GM18526 (cell line): Measurements from ENCODE around the gene GH2.
A peak's percentile ranks its signal among the peaks of the same experiment; 100 is the strongest.
"Not testable (repeated sequence)": the region's sequence is repeated elsewhere in the genome, so short reads cannot be mapped to it uniquely, and the experiment has no call there.

Source experiments
- POLR2A ChIP-seq: IDR thresholded peaks from 3 replicates; pipeline ENCODE4 v1.6.1; 2011; ENCODE audit not compliant: insufficient read length; ENCODE audit errors: extremely low read depth

Gene GH2

DNA sequence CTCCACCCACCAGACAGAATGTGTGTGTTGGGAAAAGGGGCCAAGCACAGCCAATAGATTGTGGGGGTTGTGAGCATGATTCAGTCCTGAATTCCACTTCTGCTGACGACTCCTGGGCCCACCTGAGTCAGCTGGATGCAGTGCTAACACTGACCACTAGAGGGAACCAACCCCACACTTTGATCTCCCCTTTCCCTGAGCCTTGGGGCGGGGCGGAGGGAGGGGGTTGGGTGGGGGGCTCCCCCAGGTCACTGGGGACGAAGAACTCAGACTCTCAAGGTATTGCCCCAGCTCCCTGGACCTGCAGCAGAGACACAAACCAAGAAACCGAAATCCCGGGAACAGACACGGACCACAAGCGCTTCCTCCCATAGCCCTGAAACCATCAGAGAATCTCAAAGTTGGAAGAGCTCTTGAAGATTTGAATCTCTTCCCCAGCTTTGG is 29.9 kb upstream of the GH2 start:
- TF ChIP-seq POLR2A, result no peak

DNA sequence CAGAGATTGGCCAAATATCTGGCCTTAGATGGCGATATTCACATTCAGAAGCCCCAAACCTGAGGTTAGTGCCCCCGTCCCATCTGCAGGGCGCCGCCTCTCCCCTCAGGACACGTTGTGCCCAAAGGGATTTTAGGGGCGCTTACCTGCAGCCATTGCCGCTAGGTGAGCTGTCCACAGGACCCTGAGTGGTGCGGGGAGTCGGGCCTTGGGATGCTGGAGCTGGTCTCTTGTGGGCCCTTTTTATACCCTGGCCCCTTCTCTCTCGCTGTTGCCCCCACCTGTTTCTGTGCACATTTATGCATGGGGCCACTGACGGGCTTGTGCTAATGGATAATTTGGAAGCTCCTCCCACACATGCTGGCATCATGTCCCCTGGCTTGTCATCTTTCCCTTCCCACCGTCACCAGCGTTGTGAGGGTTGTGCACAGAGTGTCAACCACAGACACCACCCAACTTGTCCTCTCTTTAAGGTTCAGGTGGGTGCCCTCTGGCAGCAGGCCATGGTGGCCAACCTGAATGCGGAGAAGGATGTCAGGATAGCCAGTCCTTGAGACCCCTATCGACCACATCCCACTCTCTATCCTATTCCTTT is 29.4 kb upstream of the GH2 start, which contains the start of gene CSHL1:
Gene CSHL1, minus strand, starts transcription at position 218 of the 595 bp plus-strand sequence. Its CDS starts 62 bp downstream, at position 156.
- TF ChIP-seq POLR2A, result no peak

- TF ChIP-seq POLR2A, result no peak
These were observed 28.4 kb upstream of the GH2 start for GRCh38 chr17:63910096-63910495.

- not testable (repeated sequence) for TF ChIP-seq POLR2A
These were observed 15.0 kb upstream of the GH2 start, which contains the start of gene CSH1 for GRCh38 chr17:63896524-63897354. TSS of gene CSH1 (minus strand) at chr17:63896574. CDS start at chr17:63896511, 63 bp downstream.

DNA sequence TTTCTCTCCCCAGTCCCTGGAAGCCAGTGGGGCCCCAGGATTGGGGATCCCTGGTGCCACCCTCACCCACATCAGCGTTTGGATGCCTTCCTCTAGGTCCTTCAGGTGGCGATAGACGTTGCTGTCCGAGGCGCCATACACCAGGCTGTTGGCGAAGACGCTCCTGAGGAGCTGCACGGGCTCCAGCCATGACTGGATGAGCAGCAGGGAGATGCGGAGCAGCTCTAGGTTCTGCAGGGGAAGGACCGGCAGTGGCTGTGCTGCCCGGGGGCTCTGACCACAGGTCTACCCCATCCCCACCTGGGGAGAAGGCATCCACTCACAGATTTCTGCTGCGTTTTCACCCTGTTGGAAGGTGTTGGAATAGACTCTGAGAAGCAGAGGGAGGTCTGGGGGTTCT is 1.0 kb downstream of the GH2 start:
- no peak for TF ChIP-seq POLR2A

DNA sequence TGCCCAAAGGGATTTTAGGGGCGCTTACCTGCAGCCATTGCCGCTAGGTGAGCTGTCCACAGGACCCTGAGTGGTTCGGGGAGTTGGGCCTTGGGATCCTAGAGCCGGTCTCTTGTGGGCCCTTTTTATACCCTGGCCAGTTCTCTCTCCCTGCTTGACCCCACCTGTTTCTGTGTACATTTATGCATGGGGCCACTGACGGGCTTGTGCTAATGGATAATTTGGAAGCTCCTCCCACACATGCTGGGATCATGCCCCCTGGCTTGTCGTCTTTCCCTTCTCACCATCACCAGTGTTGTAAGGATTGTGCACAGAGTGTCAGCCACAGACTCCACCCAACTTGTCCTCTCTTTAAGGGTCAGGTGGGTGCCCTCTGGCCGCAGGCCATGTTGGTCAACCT is 8.2 kb downstream of the GH2 start, which contains the start of gene CSH2:
Gene CSH2, minus strand, starts transcription at position 101 of the 400 bp plus-strand sequence. Its CDS starts 63 bp downstream, at position 38.
- TF ChIP-seq POLR2A, result not testable (repeated sequence)

- TF ChIP-seq POLR2A, result no peak
These were observed 22.5 kb downstream of the GH2 start for GRCh38 chr17:63859257-63859656.

- TF ChIP-seq POLR2A, result no peak
These were observed 26.6 kb downstream of the GH2 start for GRCh38 chr17:63855185-63855584.

GRCh38 chr17:63854709-63855108 is 27.0 kb downstream of the GH2 start:
- TF ChIP-seq POLR2A, result no peak

DNA sequence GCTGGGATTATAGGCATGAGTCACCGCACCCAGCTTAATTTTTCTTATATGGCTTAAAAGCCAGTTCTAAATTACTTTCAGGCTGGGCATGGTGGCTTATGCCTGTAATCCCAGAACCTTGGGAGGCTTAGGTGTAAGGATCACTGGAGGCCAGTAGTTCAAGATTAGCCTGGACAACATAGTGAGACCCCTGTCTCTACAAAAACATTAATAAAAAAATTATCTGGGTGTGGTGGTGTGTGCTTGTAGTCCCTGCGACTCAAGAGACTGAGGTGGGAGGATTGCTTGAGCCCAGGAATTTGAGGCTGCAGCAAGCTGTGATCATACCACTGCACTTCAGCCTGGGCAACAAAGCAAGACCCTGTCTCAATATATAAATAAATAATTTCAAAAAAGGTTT is 28.5 kb downstream of the GH2 start:
- TF ChIP-seq POLR2A, result no peak

DNA sequence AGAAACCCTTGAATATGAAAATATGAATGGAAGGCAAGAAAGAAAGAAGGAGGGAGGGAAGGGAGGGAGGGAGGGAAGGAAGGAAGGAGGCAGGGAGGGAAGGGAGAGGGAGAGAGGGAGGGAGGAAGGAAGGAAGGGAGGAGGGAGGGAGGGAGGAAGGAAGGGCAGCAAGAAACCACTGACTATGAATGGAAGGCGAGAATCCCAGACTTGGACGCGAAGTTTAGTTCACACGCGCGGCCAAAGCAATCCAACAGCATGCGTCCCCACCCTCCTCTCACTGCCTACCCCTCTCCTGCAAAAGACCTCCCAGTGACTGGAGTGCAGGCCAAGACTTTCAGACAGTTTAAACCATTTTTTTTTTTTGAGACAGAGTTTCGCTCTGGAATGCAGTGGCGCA is 31.3 kb downstream of the GH2 start:
- no peak for TF ChIP-seq POLR2A

GRCh38 chr17:63848834-63849689 is 32.7 kb downstream of the GH2 start:
- TF ChIP-seq POLR2A, result peak; percentile 40

GRCh38 chr17:63847525-63848249 is 34.1 kb downstream of the GH2 start:
- TF ChIP-seq POLR2A, result no peak

DNA sequence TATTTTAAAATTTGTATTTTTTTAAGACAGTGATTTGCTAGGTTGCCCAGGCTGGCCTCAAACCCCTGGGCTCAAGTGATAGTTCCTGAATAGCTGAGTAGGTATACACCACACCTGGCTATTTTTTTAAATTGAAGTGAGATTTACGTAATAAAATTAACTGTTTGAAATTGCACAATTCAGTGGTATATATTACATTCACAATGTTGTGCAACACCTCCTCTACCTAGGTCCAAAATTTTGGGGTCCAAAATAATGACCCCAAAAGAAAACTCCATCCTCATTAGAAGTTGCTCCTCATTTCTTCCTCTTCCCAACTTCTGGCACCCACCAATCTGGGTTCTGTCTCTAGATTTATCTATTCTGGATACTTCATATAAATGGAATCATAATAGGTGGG is 36.2 kb downstream of the GH2 start:
- no peak for TF ChIP-seq POLR2A
